ENCODE measurements around the gene SHPK.

SHPK gene

GRCh38 chr17:3574231-3574630 lies 61.8 kb downstream of the SHPK start:
- Histone ChIP-seq H3K9me3 (ENCODE audit: control insufficient read depth, insufficient read depth, low read depth, low read length) (no peaks in the 10 kb centered on the region), H3K4me1 (ENCODE audit: control insufficient read depth, insufficient read depth, low read length) (no peaks in the 10 kb centered on the region), H3K4me3 (ENCODE audit: low read depth, low read length) (no peak overlapping the region), H3K36me3 (ENCODE audit: control insufficient read depth in 2 of 2, insufficient read depth in 1 of 2, low read length in 2 of 2) (peaks cover 13 to 55% of the 10 kb centered on the region in 2 experiments; a peak in 2 of 3 replicates), H3K27ac (ENCODE audit: extremely low read depth, low read depth, low read length) (no peak overlapping the region)
- ChIA-PET POLR2A (no interaction called here), CTCF (no interaction called here)
- TF ChIP-seq SP2 (tag by site-specific recombination; IDR thresholded peaks at IDR 0.05) = no peak
- no peak for TF ChIP-seq ZFP3 (tag by site-specific recombination; IDR thresholded peaks at IDR 0.05; ENCODE audit: low read depth)
- TF ChIP-seq ZNF37A (tag by site-specific recombination; IDR thresholded peaks at IDR 0.05) = no peak
- TF ChIP-seq HOXC10 (CRISPR knock-in tag; IDR thresholded peaks at IDR 0.05) = no peak
- TF ChIP-seq, protein P1, sequence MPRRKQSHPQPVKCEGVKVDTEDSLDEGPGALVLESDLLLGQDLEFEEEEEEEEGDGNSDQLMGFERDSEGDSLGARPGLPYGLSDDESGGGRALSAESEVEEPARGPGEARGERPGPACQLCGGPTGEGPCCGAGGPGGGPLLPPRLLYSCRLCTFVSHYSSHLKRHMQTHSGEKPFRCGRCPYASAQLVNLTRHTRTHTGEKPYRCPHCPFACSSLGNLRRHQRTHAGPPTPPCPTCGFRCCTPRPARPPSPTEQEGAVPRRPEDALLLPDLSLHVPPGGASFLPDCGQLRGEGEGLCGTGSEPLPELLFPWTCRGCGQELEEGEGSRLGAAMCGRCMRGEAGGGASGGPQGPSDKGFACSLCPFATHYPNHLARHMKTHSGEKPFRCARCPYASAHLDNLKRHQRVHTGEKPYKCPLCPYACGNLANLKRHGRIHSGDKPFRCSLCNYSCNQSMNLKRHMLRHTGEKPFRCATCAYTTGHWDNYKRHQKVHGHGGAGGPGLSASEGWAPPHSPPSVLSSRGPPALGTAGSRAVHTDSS (tag by site-specific recombination; IDR thresholded peaks at IDR 0.05) = no peak
- TF ChIP-seq KLF9 (tag by site-specific recombination; IDR thresholded peaks at IDR 0.05; ENCODE audit: low read depth) = no peak
- no peak for TF ChIP-seq ZNF18 (tag by site-specific recombination; IDR thresholded peaks at IDR 0.05)

- H3K27ac ChIP-seq (ENCODE audit: extremely low read depth, low read depth, low read length) = no peak overlapping the region
- peaks cover 15 to 52% of the 10 kb centered on the region in 2 experiments; a peak in 2 of 3 replicates for H3K36me3 ChIP-seq (ENCODE audit: control insufficient read depth in 2 of 2, insufficient read depth in 1 of 2, low read length in 2 of 2)
- CTCF ChIA-PET = interaction anchor here (0.9 kb wide), 1 partner anchor 11 kb away, joined by 3 read pairs; no protein-coding TSS in a partner anchor
- no peak overlapping the region for H3K4me3 ChIP-seq (ENCODE audit: low read depth, low read length)
- POLR2A ChIA-PET = no interaction called here
- TF ChIP-seq ZSCAN30 (tag by site-specific recombination; IDR thresholded peaks at IDR 0.05) = no peak
- TF ChIP-seq ZNF658 (tag by site-specific recombination; IDR thresholded peaks at IDR 0.05) = no peak
- TF ChIP-seq MEIS1 (CRISPR knock-in tag; IDR thresholded peaks at IDR 0.05; ENCODE audit: borderline replicate concordance) = no peak
- TF ChIP-seq ZNF548 (tag by site-specific recombination; IDR thresholded peaks at IDR 0.05) = no peak
- no peak for TF ChIP-seq GLI2 (tag by site-specific recombination; IDR thresholded peaks at IDR 0.05; ENCODE audit: borderline replicate concordance, low read depth)
- TF ChIP-seq, protein P2, sequence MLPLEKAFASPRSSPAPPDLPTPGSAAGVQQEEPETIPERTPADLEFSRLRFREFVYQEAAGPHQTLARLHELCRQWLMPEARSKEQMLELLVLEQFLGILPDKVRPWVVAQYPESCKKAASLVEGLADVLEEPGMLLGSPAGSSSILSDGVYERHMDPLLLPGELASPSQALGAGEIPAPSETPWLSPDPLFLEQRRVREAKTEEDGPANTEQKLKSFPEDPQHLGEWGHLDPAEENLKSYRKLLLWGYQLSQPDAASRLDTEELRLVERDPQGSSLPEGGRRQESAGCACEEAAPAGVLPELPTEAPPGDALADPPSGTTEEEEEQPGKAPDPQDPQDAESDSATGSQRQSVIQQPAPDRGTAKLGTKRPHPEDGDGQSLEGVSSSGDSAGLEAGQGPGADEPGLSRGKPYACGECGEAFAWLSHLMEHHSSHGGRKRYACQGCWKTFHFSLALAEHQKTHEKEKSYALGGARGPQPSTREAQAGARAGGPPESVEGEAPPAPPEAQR (tag by site-specific recombination; IDR thresholded peaks at IDR 0.05) = no peak
- TF ChIP-seq EGR2 (tag by site-specific recombination; IDR thresholded peaks at IDR 0.05; ENCODE audit: low read depth) = peak; percentile 61
- TF ChIP-seq KLF9 (tag by site-specific recombination; IDR thresholded peaks at IDR 0.05; ENCODE audit: low read depth) = no peak
- TF ChIP-seq ZNF580 (tag by site-specific recombination; IDR thresholded peaks at IDR 0.05) = no peak
- TF ChIP-seq ZNF16 (tag by site-specific recombination; IDR thresholded peaks at IDR 0.05; ENCODE audit: low read depth) = no peak
- TF ChIP-seq ZFHX2 (tag by site-specific recombination; conservative IDR thresholded peaks at IDR 0.05) = peak; percentile 61
- TF ChIP-seq ZBTB17 (tag by site-specific recombination; IDR thresholded peaks at IDR 0.05) = no peak
- no peaks in the 10 kb centered on the region for H3K9me3 ChIP-seq (ENCODE audit: control insufficient read depth, insufficient read depth, low read depth, low read length)
- H3K4me1 ChIP-seq (ENCODE audit: control insufficient read depth, insufficient read depth, low read length) = no peaks in the 10 kb centered on the region
These were observed 62.6 kb downstream of the SHPK start for GRCh38 chr17:3573246-3574100.

Measured in HEK293 (cell line).